Esophagus muscularis mucosa (tissue), 4 donors: ENCODE measurements around the gene AFF3. TPM values are rescaled to one million over a fixed set of nuclear protein-coding genes. Genes with fewer than 3 reads are reported as not detected.

Experiments used
- DNase-seq: peaks from one replicate; pipeline ENCODE4 v3.0.0-alpha.2; 2017; ENCODE audit errors: extremely low spot score
- H3K27ac ChIP-seq, 4 donors: fragments of 200-600 bp; sonication (generic); replicated peaks in 1 of 4; 1 replicate in 3 of 4; 2 replicates in 1 of 4; pipeline ENCODE4 v1.5.1; 2016 to 2019; ENCODE audit warnings: mild to moderate bottlenecking in 1 of 4
- H3K27me3 ChIP-seq, 4 donors: fragments of 200-600 bp; sonication (generic); one replicate each; pipeline versions ENCODE4 v1.5.1 to v1.6.0; 2016 to 2019
- H3K36me3 ChIP-seq, 4 donors: fragments of 200-600 bp; sonication (generic); one replicate each; pipeline ENCODE4 v1.5.1; 2016 to 2019
- H3K4me1 ChIP-seq, 4 donors: fragments of 200-600 bp; sonication (generic); one replicate each; pipeline ENCODE4 v1.5.1; 2016 to 2019
- H3K4me3 ChIP-seq, 4 donors: fragments of 200-600 bp; sonication (generic); 1 replicate in 2 of 4; 2 replicates in 2 of 4; pipeline ENCODE4 v1.5.1; 2016 to 2019; ENCODE audit warnings: mild to moderate bottlenecking in 4 of 4, moderate library complexity in 1 of 4
- H3K9me3 ChIP-seq, 4 donors: fragments of 200-600 bp; sonication (generic); 1 replicate in 3 of 4; 2 replicates in 1 of 4; pipeline ENCODE4 v1.5.1; 2016 to 2019
- CTCF ChIP-seq, 3 experiments: fragments of 200-600 bp in 2 of 3; fragments of 450-650 bp in 1 of 3; sonication (generic) in 2 of 3; IDR thresholded peaks; one replicate each; pipeline ENCODE4 v1.5.1; 2017 to 2019; ENCODE audit warnings: antibody characterized with exemption in 3 of 3, mild to moderate bottlenecking in 2 of 3, moderate library complexity in 1 of 3
- EP300 ChIP-seq: sonication (generic); formaldehyde crosslinking; IDR thresholded peaks from one replicate; pipeline ENCODE4 v1.6.1; 2017; ENCODE audit warnings: antibody characterized with exemption
- POLR2A ChIP-seq: fragments of 450-650 bp; IDR thresholded peaks from one replicate; pipeline ENCODE4 v1.6.1; 2017; ENCODE audit warnings: antibody characterized with exemption, moderate library complexity, mild to moderate bottlenecking, low read depth
- POLR2AphosphoS5 ChIP-seq, 2 donors: sonication (generic); formaldehyde crosslinking; IDR thresholded peaks; one replicate each; pipeline ENCODE4 v1.6.1; 2017; ENCODE audit warnings: antibody characterized with exemption in 2 of 2
- WGBS: methylation state at CpG from one replicate; pipeline ENCODE4 v1.1.5; 2018; 5-methylcytosine and 5-hydroxymethylcytosine counted together
- intact Hi-C: fragments of 100-400 bp; cut with DNase I; formaldehyde crosslinking; loops from one replicate; pipeline ENCODE4 v1.15.1; 2023
- total RNA-seq, 4 donors: library from RNA; depleted of rRNA; stranded (reverse); fragments of >200 nt; gene quantifications; one replicate each; pipeline versions ENCODE4 v1.1.0 to v1.2.1, GENCODE V29; 2016

Gene AFF3
- total RNA-seq, 4 donors from 2014 or later: 36.4 to 99.5 (median 56.9) TPM

GRCh38 chr2:99803846-99804245 is 338.5 kb downstream of the AFF3 start:
- WGBS: 89% methylated on average over 1 of the region's 1 CpG
- intact Hi-C loops: no loop called here

GRCh38 chr2:99802734-99803133 is 339.7 kb downstream of the AFF3 start:
- intact Hi-C loops: no loop called here
- WGBS: 87% methylated on average over 1 of the region's 1 CpG
- H3K9me3 ChIP-seq: peaks cover 0 to under 1% (median 0%) of the 10 kb centered on the region in 4 donors
- TF ChIP-seq POLR2A (no peak), CTCF (IDR thresholded peaks at IDR 0.05) (no peak), POLR2AphosphoS5 (IDR thresholded peaks at IDR 0.05) (no peak), EP300 (no peak)
- H3K4me3 ChIP-seq: no peak overlapping the region
- no peaks in the 10 kb centered on the region for H3K4me1 ChIP-seq
- H3K27me3 ChIP-seq: no peaks in the 10 kb centered on the region
- H3K36me3 ChIP-seq: no peaks in the 10 kb centered on the region
- DNase-seq: no peak
- H3K27ac ChIP-seq: no peak overlapping the region

More at GRCh38 chr2:99803846-99804245, 338.5 kb downstream of the AFF3 start:
- Histone ChIP-seq H3K4me1 (no peaks in the 10 kb centered on the region), H3K27me3 (no peaks in the 10 kb centered on the region), H3K36me3 (no peaks in the 10 kb centered on the region), H3K27ac (no peak overlapping the region), H3K4me3 (no peak overlapping the region), H3K9me3 (no peaks in the 10 kb centered on the region)
- no peak for DNase-seq
- no peak for TF ChIP-seq POLR2AphosphoS5 (IDR thresholded peaks at IDR 0.05)
- no peak for TF ChIP-seq POLR2A
- TF ChIP-seq EP300: no peak
- TF ChIP-seq CTCF (IDR thresholded peaks at IDR 0.05): no peak

GRCh38 chr2:99801327-99801901 is 341.0 kb downstream of the AFF3 start:
- H3K9me3 ChIP-seq: peaks cover 0 to 6% (median 0%) of the 10 kb centered on the region in 4 donors
- no peak for DNase-seq
- intact Hi-C loops: no loop called here
- no peaks in the 10 kb centered on the region for H3K27me3 ChIP-seq
- TF ChIP-seq CTCF (IDR thresholded peaks at IDR 0.05) (no peak), POLR2AphosphoS5 (IDR thresholded peaks at IDR 0.05) (no peak), EP300 (no peak), POLR2A (no peak)
- no peak overlapping the region for H3K27ac ChIP-seq
- H3K4me3 ChIP-seq: no peak overlapping the region
- H3K36me3 ChIP-seq: no peaks in the 10 kb centered on the region
- WGBS: 79% methylated on average over 4 of the region's 4 CpGs
- no peaks in the 10 kb centered on the region for H3K4me1 ChIP-seq

GRCh38 chr2:99797475-99797874 is 344.9 kb downstream of the AFF3 start:
- whole genome bisulfite sequencing: 96% methylated on average over 1 of the region's 1 CpG
- TF ChIP-seq POLR2AphosphoS5 (IDR thresholded peaks at IDR 0.05) (no peak), POLR2A (no peak), CTCF (IDR thresholded peaks at IDR 0.05) (no peak), EP300 (no peak)
- intact Hi-C loops: no loop called here
- Histone ChIP-seq H3K9me3 (peaks cover 0 to 6% (median 0%) of the 10 kb centered on the region in 4 donors), H3K36me3 (no peaks in the 10 kb centered on the region), H3K4me3 (no peak overlapping the region), H3K4me1 (no peaks in the 10 kb centered on the region), H3K27me3 (no peaks in the 10 kb centered on the region), H3K27ac (no peak overlapping the region)
- DNase-seq: no peak

GRCh38 chr2:99794414-99794813 is 348.0 kb downstream of the AFF3 start:
- H3K27ac ChIP-seq: no peak overlapping the region
- no peaks in the 10 kb centered on the region for H3K27me3 ChIP-seq
- peaks cover 0 to 11% (median 4%) of the 10 kb centered on the region in 4 donors for H3K4me1 ChIP-seq
- H3K4me3 ChIP-seq: no peak overlapping the region
- intact Hi-C loops: no loop called here
- no peak for TF ChIP-seq POLR2AphosphoS5 (IDR thresholded peaks at IDR 0.05)
- TF ChIP-seq CTCF (IDR thresholded peaks at IDR 0.05): no peak
- TF ChIP-seq EP300: no peak
- TF ChIP-seq POLR2A: no peak
- H3K9me3 ChIP-seq: peaks cover 0 to 6% (median 0%) of the 10 kb centered on the region in 4 donors
- no peaks in the 10 kb centered on the region for H3K36me3 ChIP-seq
- no peak for DNase-seq
